ENCODE data around the gene RNF17. TPM values are rescaled to one million over a fixed set of nuclear protein-coding genes. Genes with fewer than 3 reads are reported as not detected.

RNF17 gene
- total RNA-seq, 1 donor from 2014 or later: not detected

DNA sequence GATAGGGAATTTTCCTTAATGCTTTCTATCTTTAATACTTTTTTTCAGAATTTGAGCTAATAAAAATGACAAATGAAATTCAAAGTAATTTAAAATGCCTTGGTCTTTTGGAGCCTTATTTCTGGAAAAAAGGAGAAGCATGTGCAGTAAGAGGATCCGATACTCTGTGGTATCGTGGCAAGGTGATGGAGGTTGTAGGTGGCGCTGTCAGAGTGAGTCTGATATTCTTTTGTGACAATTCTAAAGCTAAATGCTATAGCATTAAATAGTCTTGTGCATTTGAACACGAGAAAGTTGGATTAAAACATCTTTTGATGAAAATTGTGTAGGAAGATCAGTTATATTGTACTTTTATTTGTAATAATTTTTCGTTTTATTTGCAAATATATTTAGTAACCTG lies 95.0 kb downstream of the RNF17 start:
- intact Hi-C loops (cut with micrococcal nuclease): no loop called here

DNA sequence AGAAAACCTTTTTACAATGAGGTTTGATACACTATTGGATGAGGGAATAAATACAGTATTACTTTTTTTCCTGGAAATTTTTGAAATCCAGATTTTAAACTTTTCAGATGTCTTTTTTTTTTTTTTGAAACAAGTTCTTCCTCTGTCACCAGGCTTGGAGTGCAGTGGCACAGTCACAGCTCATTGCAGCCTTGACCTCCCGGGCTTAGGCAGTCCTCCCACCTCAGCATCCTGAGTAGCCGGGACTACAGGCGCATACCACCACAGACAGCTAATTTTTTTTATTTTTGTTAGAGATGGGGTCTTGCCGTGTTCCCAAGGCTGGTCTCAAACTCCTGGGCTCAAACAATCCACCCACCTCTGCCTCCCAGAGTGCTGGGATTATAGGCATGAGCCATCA lies 96.8 kb downstream of the RNF17 start:
- intact Hi-C loops (cut with micrococcal nuclease): no loop called here

DNA sequence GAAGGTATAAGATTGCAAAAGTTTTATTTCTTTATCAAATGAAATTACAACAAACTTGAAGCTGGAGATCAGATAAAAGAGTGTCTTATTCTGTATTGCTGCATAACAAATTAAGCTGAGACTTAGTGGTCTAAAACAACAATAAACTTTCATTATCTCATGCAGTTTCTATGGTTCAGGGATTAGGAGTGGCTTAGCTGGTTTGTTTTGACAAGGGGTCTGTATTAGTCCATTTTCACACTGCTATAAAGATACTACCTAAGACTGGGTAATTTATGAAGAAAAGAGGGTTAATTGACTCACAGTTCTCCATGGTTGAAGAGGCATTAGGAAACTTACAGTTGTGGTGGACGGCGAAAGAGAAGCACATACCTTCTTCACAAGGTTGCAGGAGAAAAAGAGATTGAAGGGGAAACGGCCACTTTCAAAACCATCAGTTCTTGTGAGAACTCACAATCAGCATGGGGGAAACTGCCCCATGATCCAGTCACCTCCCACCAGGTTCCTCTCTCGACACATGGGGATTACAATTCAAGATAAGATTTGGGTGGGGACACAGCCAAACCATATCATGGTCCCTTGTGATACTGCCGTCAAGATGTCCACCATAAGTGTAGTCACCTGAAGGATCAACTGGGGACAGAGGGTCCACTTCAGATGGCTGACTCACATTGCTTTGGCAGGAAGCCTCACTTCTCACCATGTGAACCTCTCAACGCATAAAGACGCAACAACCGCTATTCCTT lies 97.8 kb downstream of the RNF17 start:
- intact Hi-C loops (cut with micrococcal nuclease): no loop called here

DNA sequence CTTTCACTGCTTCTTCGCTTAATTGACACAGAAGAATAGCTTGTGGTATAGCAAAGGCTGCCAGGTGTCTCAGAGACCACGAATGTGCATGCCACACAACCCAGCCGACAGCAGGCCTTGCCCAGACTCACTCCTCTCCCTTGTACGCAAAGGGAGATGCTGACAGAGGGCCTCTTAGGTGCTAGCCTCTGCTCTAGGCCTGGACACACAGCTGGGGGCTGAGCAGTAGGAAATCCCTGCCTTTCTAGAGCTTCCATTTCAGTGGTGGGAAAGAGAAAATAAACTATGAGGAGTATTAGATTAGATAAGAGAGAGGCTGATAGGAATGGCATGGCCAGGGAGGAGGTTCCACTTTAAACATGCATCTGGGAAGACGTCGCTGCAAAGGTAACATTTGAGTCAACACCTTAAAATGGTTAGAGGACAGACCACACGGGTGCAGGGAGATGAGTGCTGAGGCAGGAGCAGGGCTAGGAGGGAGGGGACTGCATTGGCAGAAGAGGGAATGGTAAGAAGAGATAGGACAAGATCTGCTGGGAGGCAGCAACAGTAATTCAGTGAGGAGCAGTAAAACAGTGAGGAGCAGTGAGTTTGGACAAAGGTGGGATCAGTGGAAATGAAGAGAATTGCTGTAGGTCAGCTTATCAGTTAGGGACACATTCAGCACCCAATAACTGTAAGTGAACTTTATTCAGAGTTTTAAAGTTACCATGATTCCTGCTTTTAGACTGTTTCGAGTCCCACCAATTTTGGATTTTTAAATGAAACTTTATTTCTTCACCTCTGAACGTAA lies 100.0 kb downstream of the RNF17 start:
- intact Hi-C loops (cut with micrococcal nuclease): no loop called here

DNA sequence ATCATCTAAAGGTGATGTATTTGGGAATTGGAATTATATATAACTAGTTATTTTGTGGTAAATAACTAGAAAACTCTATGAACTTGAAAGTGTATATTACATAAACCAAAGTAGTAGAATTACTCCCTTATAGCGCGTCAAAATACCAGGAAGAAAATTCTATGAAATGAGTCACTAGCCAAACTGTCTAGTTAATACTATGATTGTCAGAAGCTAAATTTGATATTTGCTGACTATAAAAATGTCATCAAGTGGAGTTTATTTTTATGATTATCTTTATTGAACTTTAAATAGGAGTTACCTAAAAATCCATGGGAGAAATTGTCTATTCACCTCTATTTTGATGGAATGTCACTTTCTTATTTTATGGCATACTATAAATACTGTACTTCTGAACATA lies 100.6 kb downstream of the RNF17 start:
- intact Hi-C loops (cut with micrococcal nuclease): no loop called here

DNA sequence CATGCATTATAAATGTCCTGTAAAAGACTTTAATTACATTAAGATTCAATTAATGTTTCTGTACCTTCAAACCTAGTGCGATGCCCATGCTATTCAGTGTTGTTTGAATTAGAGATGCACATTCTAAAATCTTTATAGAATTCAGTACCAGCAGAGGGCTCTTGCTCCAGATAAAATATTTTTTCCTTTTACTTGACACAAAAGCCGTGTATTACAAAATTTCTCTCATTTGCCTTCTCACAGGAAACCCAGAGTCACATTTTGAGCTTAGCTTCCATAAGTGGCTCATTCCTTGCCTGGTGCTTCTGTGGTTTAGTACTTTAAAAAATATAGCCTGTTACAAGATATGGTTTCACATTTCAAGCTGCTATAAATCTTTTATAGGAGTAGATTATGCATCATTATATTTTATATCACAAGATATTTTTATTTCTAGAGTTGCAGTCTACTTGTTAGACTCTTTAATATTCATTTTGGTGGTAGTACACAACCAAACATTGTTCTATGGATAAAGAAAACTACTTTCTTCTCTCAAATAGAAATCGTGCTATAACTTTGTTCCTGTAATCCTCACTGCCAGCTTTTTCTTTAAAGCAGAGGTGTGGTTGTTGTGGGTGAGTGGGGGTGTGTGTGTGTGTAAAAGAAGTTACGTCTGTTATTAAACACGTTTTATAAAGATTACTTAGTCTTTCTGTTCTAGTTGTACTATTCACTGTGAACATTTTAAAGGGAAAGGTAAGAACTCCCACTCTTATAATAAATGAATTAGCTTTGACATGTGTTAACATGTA lies 101.4 kb downstream of the RNF17 start:
- intact Hi-C loops (cut with micrococcal nuclease): no loop called here

DNA sequence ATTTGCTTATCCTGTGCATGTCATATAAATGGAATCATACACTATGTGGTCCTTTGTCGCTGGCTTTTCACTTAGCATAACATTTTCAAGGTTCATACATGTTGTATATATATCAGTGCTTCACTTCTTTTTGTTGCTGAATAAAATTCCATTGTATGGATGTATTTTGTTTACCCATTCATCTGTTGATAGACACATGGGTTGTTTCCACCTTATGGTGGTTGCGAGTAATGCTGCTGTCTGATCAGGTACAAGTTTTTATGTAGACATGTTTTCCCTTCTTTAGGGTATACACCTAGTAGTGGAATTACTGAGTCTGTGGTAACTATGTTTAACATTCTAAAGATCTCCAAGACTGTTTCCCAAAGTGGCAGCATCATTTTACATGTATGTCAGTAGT lies 102.5 kb downstream of the RNF17 start:
- intact Hi-C loops (cut with micrococcal nuclease): no loop called here

DNA sequence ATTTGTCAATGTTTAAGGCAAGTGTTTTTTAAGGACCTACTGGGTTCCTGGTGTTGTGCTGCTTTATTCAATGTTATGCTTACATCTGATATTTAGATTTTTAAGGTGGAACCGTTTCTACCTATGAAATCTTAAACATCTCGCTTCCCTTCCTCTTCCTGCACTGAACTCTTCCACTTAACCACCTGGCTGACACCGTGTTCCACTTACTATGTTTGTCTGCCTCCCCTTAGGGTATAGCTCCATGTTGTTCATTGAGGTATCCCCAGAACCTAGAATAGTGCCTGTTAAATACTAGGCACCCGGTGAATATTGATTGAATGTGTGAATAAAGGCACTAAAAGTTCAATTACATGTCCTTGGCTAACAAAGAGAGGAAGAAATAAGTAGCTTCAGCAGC lies 104.9 kb downstream of the RNF17 start:
- intact Hi-C loops (cut with micrococcal nuclease): no loop called here

DNA sequence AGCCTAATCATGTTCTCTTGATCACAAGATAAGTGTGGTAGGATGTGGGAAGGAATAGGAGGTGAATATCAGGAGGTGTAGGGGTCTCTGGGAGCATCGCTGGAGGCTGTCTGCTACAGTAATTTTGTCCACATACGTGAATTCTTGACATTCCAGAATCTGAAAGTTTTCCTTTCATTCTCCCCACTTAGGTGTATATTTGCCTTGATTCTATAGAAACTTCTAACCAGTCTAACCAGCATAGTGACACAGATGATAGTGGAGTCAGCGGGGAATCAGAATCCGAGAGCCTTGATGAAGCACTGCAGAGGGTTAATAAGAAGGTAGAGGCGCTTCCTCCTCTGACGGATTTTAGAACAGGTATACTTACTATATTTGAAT lies 106.4 kb downstream of the RNF17 start:
- intact Hi-C loops (cut with micrococcal nuclease): no loop called here

DNA sequence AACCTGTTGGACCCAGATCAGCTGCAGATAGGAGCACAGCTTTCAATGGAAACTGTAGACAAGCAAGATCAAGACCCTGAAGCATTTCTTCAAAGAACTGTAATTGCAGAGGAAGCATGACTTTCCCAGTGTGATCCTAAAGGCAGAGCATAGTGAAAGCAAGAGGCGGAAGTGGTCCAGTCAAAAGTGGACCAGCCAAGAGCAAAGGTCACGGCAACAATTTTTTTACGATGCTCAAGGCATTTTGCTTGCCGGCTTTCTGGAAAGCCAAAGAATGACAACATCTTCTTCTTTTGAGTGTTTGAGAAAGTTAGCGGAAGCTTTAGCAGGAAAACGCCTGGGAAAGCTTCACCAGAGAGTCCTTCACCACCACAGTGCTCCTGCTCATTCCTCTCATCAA lies 111.6 kb downstream of the RNF17 start:
- intact Hi-C loops (cut with micrococcal nuclease): no loop called here

DNA sequence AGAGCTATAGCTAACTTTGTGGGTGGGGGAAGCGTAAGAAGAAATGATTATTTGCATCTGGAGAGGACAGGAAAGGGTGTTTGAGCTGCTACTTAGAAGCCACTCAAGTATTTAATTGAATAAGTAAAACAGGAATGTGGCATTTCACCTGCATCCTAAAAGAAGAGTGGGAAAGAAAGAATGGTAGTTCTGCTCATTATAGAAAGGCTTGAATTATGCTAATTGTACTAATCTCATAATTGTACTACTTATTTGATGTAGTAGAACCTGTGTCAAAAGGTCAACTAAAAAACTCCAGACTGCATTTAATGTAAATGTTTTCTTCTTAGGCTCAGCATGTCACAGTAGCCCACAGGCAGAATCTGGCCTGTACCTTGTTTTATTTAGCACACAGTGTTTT lies 113.6 kb downstream of the RNF17 start:
- intact Hi-C loops (cut with micrococcal nuclease): no loop called here

DNA sequence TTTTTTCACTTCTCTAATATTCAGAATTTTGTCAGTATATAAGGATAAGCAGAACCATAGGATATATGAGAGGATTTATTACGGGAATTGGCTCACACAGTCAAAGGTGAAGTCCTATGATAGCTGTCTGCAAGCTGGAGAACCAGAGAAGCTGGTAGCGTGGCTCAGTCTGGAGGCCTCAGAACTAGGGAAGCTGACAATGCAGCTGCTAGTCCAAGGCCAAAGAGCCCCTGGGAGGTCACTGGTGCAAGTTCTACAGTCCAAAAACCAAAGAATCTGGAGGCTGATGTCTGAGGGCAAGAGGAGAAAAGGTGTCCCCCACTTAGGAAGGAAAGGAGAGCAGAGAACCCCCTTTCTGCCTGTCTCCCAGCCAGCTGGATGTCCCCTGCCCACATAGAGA lies 114.4 kb downstream of the RNF17 start:
- intact Hi-C loops (cut with micrococcal nuclease): no loop called here

DNA sequence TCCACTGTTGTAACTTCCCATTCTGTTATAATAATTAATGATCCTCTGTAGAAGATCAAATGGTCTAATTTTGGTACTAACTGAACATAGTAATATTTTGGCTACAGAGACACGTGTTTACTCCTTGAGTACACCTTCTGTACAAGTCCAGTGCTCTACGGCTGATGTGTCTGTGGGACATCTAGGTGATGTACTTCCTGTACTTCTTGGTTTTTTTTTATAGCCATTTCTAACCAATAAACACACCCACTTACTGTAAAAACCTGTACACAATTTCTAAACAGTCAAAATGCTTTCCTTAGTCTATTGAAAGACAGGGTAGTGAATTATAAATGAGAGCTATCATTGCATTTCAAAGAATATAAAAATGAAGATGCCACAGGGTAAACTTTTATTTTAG lies 118.7 kb downstream of the RNF17 start:
- intact Hi-C loops (cut with micrococcal nuclease): no loop called here

DNA sequence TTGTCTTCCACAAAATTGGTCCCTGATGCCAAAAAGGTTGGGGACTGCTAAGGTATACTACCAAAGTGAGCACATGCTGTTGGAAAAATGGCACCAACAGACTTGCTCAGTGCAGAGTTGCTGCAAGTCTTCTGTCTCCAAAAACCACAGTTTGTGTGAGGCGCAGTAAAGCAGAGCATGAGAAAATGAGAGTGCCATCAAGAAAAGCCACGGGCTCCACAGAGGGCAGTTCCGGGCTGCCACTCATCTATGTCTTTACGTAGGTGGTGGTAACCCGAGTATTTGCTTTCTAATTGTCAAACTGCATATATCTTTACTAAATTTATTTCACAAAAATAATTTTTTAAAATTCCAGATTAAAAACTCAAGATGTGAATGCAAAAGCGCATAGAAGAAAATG lies 123.8 kb downstream of the RNF17 start:
- intact Hi-C loops (cut with micrococcal nuclease): loop anchor here (5.0 kb wide), 1 partner anchor 200 kb away; no protein-coding TSS in a partner anchor

DNA sequence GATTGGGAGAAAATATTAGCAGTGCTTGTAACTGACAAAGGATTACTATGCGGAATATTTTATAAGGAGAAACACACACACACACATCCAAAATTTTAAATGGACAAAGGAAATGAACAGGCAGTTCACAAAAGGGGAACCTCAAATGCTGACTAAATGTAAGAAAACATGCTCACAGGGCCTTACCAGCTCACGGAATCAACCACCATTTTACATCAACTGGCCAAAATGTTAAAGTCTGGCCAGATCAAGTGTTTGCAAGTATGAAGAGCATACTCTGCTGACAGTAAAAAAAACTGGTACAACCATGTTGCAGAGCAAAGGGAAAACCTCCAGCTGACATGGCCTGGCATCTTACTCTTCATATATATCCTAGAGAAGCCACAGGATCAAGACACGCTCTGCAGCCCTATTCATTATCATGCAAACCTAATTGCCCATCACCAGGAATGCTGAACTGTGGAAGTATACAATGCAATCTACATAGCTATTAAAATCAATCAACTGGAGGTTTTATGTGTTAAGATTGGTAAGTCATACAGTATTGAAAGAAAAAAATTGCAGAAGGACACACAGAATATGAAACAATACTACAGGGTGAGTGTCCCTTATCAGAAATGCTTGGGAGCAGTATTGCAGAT lies 124.4 kb downstream of the RNF17 start:
- intact Hi-C loops (cut with micrococcal nuclease): loop anchor here (5.0 kb wide), 1 partner anchor 199 kb away; no protein-coding TSS in a partner anchor

DNA sequence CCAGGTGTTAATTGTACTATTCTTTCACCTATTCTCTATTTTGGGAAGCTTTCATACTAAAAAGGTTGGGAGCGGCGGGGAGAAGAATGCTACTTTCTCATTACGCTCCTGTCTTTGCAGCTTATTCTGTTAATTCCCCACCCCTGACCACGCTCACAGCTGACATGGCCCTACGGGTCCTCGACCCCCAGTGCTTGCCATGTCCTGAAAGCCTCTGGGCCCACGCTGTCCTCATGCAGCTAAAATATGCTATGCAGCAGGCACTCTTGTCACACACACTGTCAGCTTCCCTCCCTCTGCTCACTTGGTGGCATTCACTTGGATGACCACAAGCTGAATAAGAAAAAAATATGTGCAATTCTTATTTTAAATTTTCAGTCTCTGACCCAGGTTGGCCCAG lies 126.3 kb downstream of the RNF17 start:
- intact Hi-C loops (cut with micrococcal nuclease): no loop called here

DNA sequence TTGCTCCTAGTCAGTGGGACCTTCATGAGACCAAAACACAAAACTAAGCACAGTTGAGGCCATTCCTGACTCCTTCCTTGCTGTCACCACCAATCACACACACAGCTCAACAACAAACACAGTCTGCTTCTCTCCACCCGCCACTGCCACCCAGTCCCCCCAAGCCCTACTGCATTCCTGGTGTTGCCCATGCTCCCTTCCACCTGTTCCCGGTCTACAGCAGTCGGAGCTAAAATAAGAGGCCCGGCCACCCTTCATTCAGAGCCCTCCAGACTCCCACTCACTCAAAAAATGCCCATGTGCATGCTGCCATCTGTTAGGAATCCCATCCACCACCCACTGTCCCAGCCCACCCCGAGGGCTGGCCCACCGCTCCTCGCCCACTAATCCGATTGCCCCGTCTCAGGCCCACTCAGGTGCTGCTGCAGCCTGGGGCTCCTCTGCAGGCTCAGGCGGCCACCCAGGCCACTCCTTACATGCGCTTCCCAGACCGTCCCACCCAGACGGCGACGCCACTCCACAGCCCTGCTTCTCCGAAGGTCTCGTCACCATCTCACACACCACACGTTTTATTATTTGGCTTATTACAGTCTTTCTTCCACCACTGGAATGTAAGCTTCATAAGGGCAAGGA lies 127.6 kb downstream of the RNF17 start:
- intact Hi-C loops (cut with micrococcal nuclease): no loop called here

DNA sequence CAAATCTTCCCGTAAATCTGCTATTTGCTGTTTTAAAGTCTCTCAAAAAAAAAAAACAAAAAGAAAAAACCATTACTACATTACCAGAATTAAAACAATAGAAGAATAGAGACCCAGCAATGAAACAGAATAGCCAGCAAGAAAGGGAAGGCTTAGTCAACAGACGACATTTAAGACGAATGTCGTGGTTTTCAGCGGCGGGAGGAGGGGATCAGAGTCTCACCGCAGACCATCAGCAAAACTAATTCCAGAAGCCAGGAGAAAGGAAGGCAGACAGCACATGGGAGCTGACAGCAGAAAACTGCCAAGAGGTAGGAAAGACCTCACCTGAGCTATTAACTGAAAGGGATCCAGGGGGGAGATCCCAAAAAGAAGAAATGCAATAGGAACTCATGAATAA lies 128.9 kb downstream of the RNF17 start:
- intact Hi-C loops (cut with micrococcal nuclease): no loop called here

DNA sequence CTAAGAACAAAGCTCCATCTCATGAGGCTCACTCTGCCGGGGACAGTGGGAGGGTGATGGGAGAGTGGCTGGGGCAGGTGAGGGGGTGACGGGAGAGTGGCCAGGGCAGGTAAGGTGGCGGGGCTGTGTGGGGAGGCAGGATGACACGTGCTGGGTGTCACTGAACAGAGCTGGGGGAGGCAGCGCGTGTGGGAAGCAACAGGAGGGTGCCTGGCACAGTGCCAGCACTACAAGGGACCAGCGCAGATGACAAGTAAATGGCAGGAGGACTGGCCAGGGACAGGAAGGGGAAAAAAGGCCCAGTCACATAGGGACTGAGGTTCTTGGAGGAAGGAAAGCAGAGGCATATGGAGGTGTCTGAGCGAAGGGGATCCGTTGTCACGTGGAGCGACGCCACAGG lies 129.9 kb downstream of the RNF17 start:
- intact Hi-C loops (cut with micrococcal nuclease): no loop called here

DNA sequence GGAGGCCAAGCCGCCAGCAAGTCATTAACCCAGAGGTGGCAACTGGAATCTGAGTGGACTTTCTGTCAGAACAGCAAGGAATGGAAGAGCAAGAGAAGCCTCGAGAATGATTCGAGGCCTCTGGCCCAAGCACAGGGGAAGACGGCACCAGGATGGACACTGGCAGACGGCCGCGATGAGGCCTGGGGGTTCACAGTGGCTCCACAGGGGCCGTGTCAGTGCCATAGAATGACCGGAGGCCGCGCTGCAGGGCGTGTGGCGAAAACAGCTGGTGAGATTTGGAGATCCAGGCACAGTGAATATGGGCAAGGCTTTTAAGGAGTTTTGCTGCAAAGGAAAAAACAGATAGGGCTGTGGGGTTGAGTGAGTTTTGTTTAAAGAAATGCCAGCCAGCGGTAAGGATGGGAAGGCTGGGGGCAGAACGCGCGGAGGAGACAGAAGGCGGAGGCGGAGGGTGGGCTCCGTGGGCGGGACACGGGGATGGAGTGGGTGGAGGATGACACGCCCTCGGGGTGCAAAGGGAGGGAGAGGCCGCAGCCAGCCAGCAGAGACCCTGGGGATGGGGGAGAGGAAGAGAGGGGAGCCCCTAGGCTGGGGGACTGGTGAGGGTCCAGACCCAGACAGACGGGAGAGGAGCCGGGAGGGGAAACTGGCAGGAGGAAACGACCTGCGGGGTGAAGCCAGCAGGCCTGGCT lies 130.5 kb downstream of the RNF17 start:
- intact Hi-C loops (cut with micrococcal nuclease): no loop called here

DNA sequence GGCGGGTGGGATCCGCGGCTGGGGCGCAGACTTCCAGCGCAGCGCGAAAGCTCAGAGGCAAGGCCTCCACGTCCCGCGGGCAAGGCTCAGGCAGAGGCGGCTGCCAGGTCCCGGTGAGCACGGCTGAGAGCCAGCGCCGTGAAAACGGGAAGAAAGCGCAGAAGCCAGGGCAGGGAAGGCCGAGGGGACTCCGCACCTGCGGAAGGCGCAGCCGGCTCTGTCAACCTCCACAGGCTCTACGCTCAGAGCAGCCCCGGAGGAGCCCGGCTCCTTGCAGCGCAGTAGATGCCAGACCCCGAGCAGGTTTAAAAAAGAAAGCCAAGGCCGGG lies 131.0 kb downstream of the RNF17 start:
- intact Hi-C loops (cut with micrococcal nuclease): no loop called here
